ENCODE results near the gene SPAG9.

SPAG9 gene, protein sequence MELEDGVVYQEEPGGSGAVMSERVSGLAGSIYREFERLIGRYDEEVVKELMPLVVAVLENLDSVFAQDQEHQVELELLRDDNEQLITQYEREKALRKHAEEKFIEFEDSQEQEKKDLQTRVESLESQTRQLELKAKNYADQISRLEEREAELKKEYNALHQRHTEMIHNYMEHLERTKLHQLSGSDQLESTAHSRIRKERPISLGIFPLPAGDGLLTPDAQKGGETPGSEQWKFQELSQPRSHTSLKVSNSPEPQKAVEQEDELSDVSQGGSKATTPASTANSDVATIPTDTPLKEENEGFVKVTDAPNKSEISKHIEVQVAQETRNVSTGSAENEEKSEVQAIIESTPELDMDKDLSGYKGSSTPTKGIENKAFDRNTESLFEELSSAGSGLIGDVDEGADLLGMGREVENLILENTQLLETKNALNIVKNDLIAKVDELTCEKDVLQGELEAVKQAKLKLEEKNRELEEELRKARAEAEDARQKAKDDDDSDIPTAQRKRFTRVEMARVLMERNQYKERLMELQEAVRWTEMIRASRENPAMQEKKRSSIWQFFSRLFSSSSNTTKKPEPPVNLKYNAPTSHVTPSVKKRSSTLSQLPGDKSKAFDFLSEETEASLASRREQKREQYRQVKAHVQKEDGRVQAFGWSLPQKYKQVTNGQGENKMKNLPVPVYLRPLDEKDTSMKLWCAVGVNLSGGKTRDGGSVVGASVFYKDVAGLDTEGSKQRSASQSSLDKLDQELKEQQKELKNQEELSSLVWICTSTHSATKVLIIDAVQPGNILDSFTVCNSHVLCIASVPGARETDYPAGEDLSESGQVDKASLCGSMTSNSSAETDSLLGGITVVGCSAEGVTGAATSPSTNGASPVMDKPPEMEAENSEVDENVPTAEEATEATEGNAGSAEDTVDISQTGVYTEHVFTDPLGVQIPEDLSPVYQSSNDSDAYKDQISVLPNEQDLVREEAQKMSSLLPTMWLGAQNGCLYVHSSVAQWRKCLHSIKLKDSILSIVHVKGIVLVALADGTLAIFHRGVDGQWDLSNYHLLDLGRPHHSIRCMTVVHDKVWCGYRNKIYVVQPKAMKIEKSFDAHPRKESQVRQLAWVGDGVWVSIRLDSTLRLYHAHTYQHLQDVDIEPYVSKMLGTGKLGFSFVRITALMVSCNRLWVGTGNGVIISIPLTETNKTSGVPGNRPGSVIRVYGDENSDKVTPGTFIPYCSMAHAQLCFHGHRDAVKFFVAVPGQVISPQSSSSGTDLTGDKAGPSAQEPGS (N-terminal part only)

DNA sequence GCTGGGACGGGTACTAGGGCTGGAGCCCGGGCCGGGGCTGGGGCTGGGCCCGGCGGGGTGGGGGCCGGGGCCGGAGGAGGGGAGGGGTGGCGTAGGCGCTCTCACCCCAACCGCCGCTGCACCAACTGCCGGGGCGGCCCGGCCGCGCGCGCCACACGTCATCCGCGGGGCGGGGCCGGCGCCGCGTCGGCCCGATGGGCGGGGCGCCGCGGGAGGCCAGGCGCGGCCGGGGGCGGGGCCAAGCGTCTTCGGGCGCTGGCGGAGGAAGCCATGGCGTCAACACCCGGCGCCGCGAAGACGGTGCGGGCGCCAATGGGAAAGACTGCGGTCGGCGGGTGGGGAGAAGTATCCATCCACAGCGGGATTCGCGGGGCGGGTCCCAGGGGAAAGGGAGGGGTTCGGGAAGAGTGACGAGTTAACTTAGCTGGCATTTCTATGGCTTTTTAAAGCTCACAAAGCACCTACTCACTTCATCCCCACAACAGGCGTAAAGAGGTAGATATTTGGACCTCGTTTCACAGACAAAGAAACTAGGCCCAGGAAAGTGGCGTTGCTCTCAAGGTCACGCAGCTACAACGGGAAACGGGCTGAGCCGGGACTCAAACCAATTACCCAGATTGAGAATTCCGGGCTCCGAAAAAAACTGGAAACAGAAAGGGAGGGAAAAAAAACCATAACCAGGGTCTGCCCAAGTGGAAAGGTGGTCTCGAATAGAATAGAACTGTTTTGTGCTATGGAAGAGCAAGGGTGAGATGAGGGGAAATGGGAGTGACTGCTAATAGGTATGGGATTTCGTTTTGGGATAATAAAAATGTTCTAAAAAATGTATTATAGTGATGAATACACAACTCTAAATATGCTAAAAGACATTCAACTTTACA lies at the start of gene SPAG9:
SPAG9 (minus strand) TSS at position 130 of the 881 bp plus-strand sequence. CDS start 212 bp downstream, outside the sequence.
- DNase-seq (ENCODE audit: low read depth) = peak; percentile 75
- TF ChIP-seq CTCF (conservative IDR thresholded peaks at IDR 0.05; ENCODE audit: low read depth, low read length) = no peak
- H3K4me3 ChIP-seq (ENCODE audit: low read length) = peak within 1 kb of the TSS; percentile 95

DNA sequence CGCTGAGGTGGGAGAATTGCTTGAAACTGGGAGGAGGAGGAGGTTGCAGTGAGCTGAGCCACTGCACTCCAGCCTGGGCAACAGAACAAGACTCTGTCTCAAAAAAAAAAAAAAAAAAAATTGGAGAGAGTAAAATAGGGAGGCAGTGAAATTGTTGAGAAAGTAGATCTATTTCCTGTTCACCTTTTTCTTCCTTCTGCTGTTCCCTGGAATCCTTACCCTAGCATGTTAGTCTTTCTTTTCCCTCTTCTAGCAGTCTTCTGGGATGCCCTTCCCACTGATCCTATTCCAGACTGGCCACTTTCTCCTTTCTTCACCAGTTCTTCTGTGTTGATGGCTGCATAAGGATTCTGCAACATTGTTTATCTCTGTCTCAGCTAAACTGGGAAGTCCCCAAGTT lies 48.7 kb upstream of the SPAG9 start:
- no peak for DNase-seq (ENCODE audit: low read depth)

DNA sequence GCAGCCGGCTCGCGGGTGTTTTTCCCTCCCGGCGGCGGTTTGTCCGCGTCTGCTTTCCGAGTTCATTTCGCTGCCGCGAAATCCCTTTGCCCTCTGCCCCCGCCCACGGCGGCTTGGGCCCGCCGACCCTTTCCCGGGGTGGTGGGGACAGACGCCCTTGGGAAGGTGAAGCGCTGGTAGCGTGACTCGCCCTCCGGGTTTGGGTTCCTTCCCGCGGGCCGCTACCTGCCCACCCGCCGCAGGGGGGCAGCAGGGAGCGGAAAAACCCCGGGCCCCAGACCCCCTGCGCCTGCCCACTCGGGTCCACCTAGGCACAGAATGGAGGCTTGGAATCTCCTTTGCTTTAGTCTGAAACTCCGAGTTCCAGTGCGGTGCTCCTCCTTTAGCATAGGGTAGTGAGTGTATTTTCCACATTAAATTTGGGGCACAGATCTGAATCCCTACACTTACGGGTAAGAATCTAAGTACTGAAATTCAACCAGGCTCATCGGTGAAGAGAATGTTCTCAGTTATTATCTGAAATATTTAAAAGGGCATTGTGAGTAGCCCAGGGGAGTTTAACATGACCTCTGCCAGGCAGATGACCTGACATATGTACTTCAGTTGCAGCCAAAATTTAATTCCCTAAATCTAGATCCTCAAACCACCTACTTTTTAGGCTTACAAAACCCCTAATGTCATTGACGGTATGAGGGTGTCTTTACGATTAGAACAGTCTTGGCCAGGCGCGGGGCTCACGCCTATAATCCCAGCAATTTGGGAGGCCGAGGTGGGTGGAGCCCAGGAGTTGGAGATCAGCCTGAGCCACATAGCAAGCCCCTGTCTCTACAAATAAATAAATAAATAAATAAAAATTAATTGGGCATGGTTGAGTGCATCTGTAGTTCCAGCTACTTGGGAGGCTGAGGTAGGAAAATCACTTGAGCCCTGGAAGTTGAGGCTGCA lies 46.6 kb upstream of the SPAG9 start:
- DNase-seq (ENCODE audit: low read depth) = no peak
- peak; percentile 75 for TF ChIP-seq CTCF (conservative IDR thresholded peaks at IDR 0.05; ENCODE audit: low read depth, low read length)
- H3K4me3 ChIP-seq (ENCODE audit: low read length) = peak overlapping the region; percentile 76

More for the DNA sequence above, 48.7 kb upstream of the SPAG9 start:
- no peak overlapping the region for H3K4me3 ChIP-seq (ENCODE audit: low read length)
- TF ChIP-seq CTCF (conservative IDR thresholded peaks at IDR 0.05; ENCODE audit: low read depth, low read length) = no peak

GRCh38 chr17:51166198-51166986 lies 45.7 kb upstream of the SPAG9 start, which contains the start of gene NME2:
TSS of gene NME2 (plus strand) at chr17:51166411. CDS start at chr17:51166831, 420 bp downstream.
- TF ChIP-seq CTCF (conservative IDR thresholded peaks at IDR 0.05; ENCODE audit: low read depth, low read length) = no peak
- H3K4me3 ChIP-seq (ENCODE audit: low read length) = peak within 1 kb of the TSS; percentile 76
- peak; percentile 41 for DNase-seq (ENCODE audit: low read depth)

DNA sequence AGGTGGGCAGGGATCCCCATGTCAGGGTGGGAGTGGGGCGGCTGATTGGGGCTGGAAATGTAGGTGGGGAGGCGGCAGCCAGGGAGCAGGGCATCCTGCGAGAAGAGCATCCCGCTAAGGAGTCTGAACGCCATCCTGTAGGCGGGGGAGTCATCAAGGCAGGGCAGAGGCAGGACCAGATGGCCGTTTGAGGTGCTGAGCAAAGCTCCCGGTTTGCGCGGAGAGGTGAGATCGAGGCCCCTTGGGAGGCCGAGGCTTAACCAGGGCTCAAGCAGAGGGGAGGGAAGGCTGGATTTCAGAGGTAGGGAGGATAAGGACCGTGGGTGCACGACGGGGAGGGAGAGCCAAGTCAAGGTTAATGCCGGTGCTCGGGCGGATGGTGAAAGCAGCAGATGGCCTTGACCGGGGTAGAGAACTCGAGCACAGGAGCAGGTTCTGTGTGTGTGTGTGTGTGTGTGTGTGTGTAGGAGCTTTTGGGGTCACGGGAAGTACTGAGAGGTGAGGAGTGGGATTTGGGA lies 45.1 kb upstream of the SPAG9 start:
- no peak for DNase-seq (ENCODE audit: low read depth)
- TF ChIP-seq CTCF (conservative IDR thresholded peaks at IDR 0.05; ENCODE audit: low read depth, low read length) = no peak
- peak overlapping the region; percentile 76 for H3K4me3 ChIP-seq (ENCODE audit: low read length)
